ENCODE measurements around the gene GAS6. TPM values are rescaled to one million over a fixed set of nuclear protein-coding genes. Genes with fewer than 3 reads are reported as not detected.

Gene GAS6
- total RNA-seq, 1 donor from 2014 or later = 71.5 TPM

DNA sequence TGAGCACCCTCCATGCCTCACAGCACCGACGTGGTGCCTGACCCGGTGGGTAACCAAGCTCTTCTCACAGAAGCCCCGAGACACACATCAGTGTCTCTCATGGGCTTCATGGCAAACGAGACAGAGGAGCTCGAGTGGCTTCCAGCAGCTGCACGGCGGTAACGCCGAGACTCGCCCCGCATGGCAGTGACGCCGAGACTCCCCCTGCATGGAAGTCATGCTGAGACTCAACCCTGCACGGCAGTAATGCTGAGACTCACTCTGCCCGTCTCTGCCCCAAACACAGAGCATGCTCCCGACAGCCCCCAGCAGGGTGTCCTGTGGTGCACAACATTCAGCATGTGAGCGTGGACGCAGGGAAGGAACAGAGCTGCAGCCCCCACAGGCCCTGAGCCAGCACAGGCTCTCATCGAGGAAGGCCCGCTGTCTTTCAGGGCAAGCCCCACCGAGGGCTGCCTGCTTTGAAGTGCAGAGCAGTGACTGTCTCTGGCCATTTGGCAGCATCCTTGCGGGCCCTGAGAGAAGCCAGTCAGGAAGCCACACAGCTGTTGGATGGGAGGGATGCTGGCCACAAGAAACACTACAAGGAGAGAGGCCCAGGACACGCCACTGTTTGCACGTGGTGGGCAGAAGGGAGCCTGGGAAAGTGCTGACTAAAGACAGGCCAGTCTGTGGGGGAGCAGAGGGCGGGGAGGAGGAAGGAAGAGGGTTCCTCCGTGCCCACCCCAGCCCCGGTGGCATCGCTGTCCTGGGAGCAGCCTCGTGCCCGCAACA is 9.5 kb downstream of the GAS6 start:
- H3K4me1 Mint-ChIP-seq = peaks cover 20% of the 10 kb centered on the region
- no peak overlapping the region for H3K27ac Mint-ChIP-seq
- no peak overlapping the region for H3K4me3 Mint-ChIP-seq
- DNase-seq (ENCODE audit: low spot score in 2 of 2, unreplicated experiment in 2 of 2) = peak in 1 of 2 experiments; percentile 16
- H3K9me3 Mint-ChIP-seq = no peaks in the 10 kb centered on the region
- H3K27me3 Mint-ChIP-seq (ENCODE audit: low read depth) = no peaks in the 10 kb centered on the region
- H3K36me3 Mint-ChIP-seq = no peaks in the 10 kb centered on the region
- TF ChIP-seq, protein P1, sequence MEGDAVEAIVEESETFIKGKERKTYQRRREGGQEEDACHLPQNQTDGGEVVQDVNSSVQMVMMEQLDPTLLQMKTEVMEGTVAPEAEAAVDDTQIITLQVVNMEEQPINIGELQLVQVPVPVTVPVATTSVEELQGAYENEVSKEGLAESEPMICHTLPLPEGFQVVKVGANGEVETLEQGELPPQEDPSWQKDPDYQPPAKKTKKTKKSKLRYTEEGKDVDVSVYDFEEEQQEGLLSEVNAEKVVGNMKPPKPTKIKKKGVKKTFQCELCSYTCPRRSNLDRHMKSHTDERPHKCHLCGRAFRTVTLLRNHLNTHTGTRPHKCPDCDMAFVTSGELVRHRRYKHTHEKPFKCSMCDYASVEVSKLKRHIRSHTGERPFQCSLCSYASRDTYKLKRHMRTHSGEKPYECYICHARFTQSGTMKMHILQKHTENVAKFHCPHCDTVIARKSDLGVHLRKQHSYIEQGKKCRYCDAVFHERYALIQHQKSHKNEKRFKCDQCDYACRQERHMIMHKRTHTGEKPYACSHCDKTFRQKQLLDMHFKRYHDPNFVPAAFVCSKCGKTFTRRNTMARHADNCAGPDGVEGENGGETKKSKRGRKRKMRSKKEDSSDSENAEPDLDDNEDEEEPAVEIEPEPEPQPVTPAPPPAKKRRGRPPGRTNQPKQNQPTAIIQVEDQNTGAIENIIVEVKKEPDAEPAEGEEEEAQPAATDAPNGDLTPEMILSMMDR (IDR thresholded peaks at IDR 0.05; ENCODE audit: unreplicated experiment) = no peak

DNA sequence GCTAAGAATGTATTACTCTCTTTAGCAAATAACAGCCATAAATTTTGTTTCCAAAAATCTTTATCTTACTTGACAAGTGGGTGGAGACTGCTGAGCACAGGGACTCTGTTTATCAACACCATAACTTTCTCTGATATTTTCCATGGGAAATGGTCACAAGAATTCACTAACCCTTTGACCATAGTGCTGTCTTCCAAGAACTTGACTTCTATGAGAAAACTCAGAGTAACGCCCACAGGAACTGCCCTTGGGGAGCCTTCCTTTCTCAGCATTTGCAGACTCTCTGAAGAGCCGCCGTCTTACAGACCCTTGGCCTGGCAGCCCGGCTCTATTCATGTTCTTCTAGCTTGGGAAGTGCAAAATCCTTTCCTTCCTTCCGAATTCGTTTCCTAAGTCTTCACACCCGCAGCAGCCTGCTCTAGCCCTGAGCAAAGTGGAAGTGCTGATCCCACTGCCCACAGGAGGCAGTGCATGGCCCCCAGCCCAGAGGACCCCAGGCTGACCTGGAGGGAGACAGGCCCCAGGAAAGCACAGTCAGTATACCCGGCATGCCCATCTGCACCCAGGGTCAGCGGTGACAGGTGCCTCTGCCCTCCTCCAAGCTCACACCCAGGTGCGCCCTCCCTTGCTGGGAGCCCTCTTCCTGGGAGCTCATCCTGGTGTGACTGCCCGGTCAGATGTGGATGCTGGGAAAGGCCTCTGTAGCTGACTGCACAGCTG is 10.2 kb downstream of the GAS6 start:
- Mint-ChIP-seq H3K36me3 (no peaks in the 10 kb centered on the region), H3K4me3 (no peak overlapping the region), H3K27me3 (ENCODE audit: low read depth) (no peaks in the 10 kb centered on the region), H3K4me1 (peaks cover 17% of the 10 kb centered on the region), H3K27ac (peak overlapping the region; percentile 40), H3K9me3 (no peaks in the 10 kb centered on the region)
- DNase-seq (ENCODE audit: low spot score in 2 of 2, unreplicated experiment in 2 of 2) = peak in 1 of 2 experiments; percentile 34
- TF ChIP-seq, protein P1 (IDR thresholded peaks at IDR 0.05; ENCODE audit: unreplicated experiment) = no peak

DNA sequence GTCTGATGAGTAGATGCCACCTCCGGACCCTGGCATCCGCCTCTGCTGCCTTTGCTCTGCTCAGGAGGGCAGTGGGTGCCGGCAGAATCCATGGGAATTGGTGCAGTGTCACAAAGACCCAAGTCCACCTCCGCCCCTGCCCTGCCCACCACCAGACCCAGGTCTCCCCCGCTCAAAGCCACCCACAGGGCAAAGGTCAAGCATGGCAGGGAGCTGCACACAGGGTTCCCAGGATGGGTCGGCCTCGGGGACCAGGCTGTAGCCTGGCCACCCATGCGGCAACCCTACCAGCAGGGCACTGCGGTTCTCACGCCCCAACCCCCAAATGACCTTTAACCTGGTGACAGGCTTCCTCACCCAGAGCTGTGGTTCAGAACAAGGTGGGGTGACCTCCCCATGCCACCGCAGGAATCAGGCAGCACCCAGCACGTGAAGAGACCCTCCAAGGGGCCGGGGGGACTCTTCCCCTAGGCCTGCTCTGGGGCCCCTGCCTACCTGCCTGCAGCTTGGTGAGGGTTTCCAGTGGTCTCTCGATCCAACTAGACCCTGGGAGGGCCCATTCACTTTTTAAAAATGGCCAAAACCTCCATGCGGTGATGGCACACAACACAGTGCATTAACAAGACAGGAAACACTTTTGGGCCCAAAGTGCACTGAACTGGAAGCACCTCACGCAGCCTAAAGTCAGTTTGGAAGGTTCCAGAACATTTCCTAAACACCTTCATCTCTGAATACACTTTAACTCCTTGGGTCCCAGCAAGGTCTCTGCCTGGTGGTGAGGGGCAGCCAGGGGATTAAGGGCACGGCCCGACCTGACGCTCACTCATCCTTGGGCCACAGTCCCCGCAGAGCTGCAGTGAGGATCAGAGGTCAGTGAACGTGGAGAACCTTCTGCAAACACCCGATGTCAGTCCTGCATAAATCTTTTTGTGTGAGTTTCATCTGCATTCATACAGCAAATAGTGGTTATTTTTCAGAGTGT is 11.0 kb downstream of the GAS6 start:
- peak overlapping the region; percentile 40 for H3K27ac Mint-ChIP-seq

DNA sequence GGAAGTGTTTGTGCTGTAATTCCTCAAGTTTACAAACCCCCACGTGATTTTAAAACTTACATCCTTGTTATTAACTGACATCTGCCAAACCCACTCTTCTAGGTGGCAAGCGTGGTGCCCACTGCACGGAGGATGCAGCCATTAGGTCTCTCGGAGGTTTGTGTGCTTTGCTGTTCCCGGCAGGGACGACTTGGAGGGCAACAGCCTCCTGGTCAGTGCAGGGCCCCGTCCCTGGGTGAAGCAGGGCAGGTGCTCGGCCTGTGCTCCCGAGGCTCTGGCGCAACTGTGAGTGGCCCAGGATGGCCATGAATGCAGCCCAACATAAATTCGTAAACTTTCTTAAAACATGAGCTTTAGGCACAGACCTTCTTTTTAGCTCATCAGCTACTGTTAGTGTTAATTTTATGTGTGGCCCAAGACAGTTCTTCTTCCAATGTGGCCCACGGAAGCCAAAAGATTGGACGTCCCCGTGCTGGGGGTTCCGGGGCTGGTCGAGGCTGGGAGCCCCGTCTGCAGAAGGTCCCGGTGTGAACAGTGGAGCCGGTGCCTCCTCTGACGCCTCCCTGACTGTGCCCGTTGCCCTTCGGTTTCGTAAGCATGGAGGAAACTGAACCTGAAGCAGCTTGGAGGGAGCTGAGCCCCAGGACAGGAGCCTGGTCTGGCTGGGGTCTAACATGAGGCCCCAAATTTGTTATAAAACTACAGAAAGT is 11.9 kb downstream of the GAS6 start:
- no peak overlapping the region for H3K27ac Mint-ChIP-seq
- DNase-seq (ENCODE audit: low spot score in 2 of 2, unreplicated experiment in 2 of 2) = peak in 1 of 2 experiments; percentile 16
- no peaks in the 10 kb centered on the region for H3K36me3 Mint-ChIP-seq
- TF ChIP-seq, protein P1 (IDR thresholded peaks at IDR 0.05; ENCODE audit: unreplicated experiment) = no peak
- peaks cover 17% of the 10 kb centered on the region for H3K4me1 Mint-ChIP-seq
- no peaks in the 10 kb centered on the region for H3K27me3 Mint-ChIP-seq (ENCODE audit: low read depth)
- no peak overlapping the region for H3K4me3 Mint-ChIP-seq
- no peaks in the 10 kb centered on the region for H3K9me3 Mint-ChIP-seq

More for the DNA sequence above, 11.0 kb downstream of the GAS6 start:
- peak; percentile 14 to 36 for DNase-seq (ENCODE audit: low spot score in 2 of 2, unreplicated experiment in 2 of 2)
- Mint-ChIP-seq H3K4me3 (no peak overlapping the region), H3K27me3 (ENCODE audit: low read depth) (no peaks in the 10 kb centered on the region), H3K9me3 (no peaks in the 10 kb centered on the region), H3K36me3 (no peaks in the 10 kb centered on the region), H3K4me1 (peaks cover 17% of the 10 kb centered on the region)
- TF ChIP-seq, protein P1 (IDR thresholded peaks at IDR 0.05; ENCODE audit: unreplicated experiment) = no peak

- H3K9me3 Mint-ChIP-seq = no peaks in the 10 kb centered on the region
- H3K27ac Mint-ChIP-seq = no peak overlapping the region
- no peak overlapping the region for H3K4me3 Mint-ChIP-seq
- TF ChIP-seq, protein P1 (IDR thresholded peaks at IDR 0.05; ENCODE audit: unreplicated experiment) = no peak
- no peaks in the 10 kb centered on the region for H3K27me3 Mint-ChIP-seq (ENCODE audit: low read depth)
- no peak for DNase-seq (ENCODE audit: low spot score in 2 of 2, unreplicated experiment in 2 of 2)
- no peaks in the 10 kb centered on the region for H3K36me3 Mint-ChIP-seq
- peaks cover 17% of the 10 kb centered on the region for H3K4me1 Mint-ChIP-seq
These were observed 12.4 kb downstream of the GAS6 start for GRCh38 chr13:113851480-113851803.
